Measurements from ENCODE around the gene FDX1. TPM values are rescaled to one million over a fixed set of nuclear protein-coding genes. Genes with fewer than 3 reads are reported as not detected.
A peak's percentile ranks its signal among the peaks of the same experiment; 100 is the strongest.
"Not testable (repeated sequence)": the region's sequence is repeated elsewhere in the genome, so short reads cannot be mapped to it uniquely, and the experiment has no call there.

FDX1 gene
- total RNA-seq, result 7.3 TPM

DNA sequence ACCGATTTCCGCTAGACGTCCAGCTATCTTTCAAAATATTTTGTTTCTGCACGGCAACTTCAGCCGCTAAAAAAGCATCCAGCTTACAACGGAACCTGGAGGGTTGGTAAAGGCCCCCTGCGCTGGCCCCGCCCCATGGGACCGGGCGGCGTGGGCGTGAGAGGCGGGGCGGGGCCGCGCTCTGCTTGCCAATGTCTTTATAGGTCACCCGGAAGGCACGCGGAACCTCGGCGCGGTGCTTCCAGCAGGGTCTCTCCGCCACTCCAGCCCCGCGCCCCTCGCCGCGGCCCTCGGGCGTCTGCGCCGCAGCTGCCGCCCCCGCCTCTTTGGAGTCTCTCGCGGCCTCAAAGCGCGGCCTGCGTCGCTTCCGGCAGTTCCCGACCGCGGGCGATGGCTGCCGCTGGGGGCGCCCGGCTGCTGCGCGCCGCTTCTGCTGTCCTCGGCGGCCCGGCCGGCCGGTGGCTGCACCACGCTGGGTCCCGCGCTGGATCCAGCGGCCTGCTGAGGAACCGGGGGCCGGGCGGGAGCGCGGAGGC is at the start of gene FDX1:
FDX1 (plus strand) TSS at position 218 of the 536 bp plus-strand sequence; CDS start at position 391, 173 bp downstream.
- DNase-seq (ENCODE audit: low read depth in 2 of 3, low spot score in 2 of 3), result peak; percentile 68 to 93 (median 89)

GRCh38 chr11:110380836-110381622 is 48.7 kb upstream of the FDX1 start:
- DNase-seq (ENCODE audit: low read depth in 2 of 3, low spot score in 2 of 3), result no peak

- not testable (repeated sequence) for DNase-seq (ENCODE audit: low read depth in 2 of 3, low spot score in 2 of 3)
Measured at GRCh38 chr11:110388231-110388630, 41.5 kb upstream of the FDX1 start.

DNA sequence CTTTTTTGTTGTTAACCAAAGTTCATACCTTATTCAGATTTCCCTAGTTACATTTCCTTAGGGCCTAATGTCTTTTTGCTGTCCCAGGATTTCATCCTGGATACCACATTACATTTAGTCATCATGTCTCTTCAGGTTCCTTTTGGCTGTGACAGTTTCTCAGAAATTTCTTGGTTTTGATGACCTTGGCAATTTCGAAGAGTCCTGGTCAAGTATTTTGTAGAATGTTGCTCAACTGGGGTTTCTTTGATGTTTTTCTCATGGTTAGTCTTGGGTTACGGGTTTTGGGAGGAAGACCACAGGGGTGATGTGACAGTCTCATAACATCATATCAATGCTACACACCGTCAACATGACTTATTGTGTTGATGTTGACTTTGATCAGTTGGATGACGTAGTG is 39.8 kb upstream of the FDX1 start:
- no peak for DNase-seq (ENCODE audit: low read depth in 2 of 3, low spot score in 2 of 3)

DNA sequence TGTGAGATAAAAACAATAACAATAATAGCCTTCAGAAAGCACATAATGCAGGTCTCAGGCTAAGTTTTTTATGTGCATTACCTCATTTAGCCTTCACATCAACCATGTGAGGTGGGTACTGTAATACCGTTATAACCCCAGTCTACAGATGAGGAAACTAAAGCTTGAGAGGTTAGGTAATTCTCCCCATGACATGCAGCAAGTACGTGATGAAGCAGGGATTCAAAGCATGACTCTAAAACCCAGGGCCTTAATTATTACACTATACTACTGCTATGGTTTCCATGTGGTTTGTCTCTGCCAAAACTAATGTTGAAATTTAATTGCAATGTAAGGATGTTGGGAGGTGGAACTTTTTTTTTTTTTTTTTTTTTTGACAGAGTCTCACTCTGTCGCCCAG is 37.7 kb upstream of the FDX1 start:
- DNase-seq (ENCODE audit: low read depth in 2 of 3, low spot score in 2 of 3), result no peak

- DNase-seq (ENCODE audit: low read depth in 2 of 3, low spot score in 2 of 3), result not testable (repeated sequence)
Measured at GRCh38 chr11:110397668-110398286, 32.0 kb upstream of the FDX1 start.

DNA sequence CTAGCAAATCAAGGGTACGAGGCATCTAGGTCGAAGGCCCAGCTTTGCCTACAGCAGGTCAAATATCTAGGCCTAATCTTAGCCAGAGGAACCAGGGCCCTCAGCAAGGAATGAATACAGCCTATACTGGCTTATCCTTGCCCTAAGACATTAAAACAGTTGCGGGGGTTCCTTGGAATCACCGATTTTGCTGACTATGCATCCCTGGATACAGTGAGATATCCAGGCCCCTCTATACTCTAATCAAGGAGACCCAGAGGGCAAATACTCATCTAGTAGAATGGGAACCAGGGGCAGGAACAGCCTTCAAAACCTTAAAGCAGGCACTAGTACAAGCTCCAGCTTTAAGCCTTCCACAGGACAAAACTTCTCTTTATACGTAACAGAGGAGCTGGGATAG is 26.2 kb upstream of the FDX1 start:
- not testable (repeated sequence) for DNase-seq (ENCODE audit: low read depth in 2 of 3, low spot score in 2 of 3)

- not testable (repeated sequence) for DNase-seq (ENCODE audit: low read depth in 2 of 3, low spot score in 2 of 3)
Measured at GRCh38 chr11:110405636-110406035, 24.1 kb upstream of the FDX1 start.

DNA sequence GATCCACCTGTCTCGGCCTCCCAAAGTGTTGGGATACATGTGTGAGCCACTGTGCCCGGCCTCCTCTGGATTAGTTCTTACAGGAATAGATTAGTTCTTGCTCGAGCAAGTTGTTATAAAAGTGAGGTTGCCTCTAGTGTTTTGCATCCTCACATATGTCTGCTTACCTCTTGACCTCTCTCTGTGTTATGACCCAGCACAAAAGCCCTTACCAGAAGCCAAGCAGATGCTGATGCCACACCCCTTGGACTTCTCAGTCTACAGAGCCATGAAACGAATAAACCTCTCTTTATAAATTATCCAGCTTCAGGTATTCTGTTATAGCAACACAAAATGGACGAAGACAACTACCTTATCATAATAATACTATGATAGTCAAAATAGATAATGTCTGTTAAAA is 22.4 kb upstream of the FDX1 start:
- DNase-seq (ENCODE audit: low read depth in 2 of 3, low spot score in 2 of 3), result no peak

- DNase-seq (ENCODE audit: low read depth in 2 of 3, low spot score in 2 of 3), result no peak
Measured at GRCh38 chr11:110409174-110409573, 20.6 kb upstream of the FDX1 start.

GRCh38 chr11:110410651-110411050 is 19.1 kb upstream of the FDX1 start:
- DNase-seq (ENCODE audit: low read depth in 2 of 3, low spot score in 2 of 3), result no peak

DNA sequence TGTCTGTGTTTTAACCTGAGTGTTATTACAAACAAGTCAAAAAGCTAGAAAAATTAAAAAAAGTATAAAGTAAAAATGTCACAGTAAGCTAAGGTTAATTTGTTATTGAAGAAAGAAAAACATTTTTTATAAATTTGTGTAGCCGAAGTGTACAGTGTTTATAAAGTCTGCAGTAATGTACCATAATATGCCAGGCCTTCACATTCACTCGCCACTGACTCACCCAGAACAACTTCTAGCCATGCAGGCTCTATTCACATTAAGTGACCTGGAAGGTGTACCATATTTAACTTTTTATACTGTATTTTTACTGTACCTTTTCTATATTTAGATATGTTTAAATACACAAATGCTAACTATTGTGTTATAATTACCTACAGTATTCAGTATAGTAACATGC is 14.7 kb upstream of the FDX1 start:
- no peak for DNase-seq (ENCODE audit: low read depth in 2 of 3, low spot score in 2 of 3)

DNA sequence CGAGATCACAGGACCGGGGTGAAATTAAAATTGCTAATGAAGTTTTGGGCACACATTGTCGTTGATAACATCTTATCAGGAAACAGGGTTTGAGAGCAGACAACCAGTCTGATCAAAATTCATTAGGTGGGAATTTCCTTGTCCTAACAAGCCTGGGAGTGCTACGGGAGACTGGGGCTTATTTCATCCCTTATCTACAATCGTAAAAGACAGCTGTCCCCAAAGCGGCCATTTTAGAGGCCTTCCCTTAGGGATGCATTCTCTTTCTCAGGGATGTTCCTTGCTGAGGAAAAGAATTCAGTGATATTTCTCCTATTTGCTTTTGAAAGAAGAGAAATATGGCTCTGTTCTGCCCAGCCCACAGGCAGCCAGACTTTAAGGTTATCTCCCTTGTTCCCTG is 8.1 kb upstream of the FDX1 start:
- not testable (repeated sequence) for DNase-seq (ENCODE audit: low read depth in 2 of 3, low spot score in 2 of 3)

DNA sequence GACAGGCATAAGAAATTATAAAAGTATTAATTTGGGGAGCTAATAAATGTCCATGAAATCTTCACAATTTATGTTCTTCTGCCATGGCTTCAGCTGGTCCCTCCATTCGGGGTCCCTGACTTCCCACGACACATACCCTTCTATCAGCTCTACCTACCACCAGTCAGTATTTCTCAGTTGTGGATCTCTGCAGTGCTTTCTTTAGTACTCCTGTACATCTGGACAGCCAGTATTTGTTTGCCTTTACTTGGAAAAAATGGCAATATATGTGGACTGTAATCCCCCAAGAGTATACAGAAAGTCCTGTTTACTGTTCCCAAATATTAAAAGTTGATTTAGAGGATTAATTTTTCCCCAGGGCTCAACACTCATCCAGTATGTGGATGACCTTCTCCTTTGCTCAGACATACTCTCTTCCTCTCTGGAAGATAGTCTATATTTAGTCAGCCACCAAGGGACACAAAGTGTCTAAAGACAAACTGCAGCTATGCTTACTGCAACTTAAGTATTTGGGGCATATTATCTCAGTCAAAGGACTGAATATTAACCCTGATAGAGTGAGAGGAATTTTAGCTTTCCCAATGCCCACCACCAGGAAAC is 7.3 kb upstream of the FDX1 start:
- DNase-seq (ENCODE audit: low read depth in 2 of 3, low spot score in 2 of 3), result no peak

- no peak for DNase-seq (ENCODE audit: low read depth in 2 of 3, low spot score in 2 of 3)
Measured at GRCh38 chr11:110424775-110425444, 4.8 kb upstream of the FDX1 start.

GRCh38 chr11:110425751-110426545 is 3.8 kb upstream of the FDX1 start:
- DNase-seq (ENCODE audit: low read depth in 2 of 3, low spot score in 2 of 3), result no peak

DNA sequence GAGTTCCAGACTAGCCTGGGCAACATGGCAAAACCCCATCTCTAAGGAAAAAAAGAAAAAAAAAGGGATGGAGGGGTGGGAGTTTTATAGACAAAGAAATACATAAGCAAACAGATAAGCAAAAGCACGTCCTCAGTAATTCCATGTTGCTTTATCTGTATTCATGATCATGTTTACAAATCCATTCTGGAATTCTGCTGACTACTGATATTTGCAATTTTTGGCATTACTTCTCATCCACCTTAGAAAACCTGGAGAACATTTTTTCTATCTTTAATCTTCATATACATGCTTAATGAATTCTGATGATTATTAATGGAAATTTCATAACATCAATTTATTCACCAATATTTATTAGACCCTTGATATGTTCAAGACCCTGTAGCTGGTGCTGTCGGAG is 1.7 kb upstream of the FDX1 start:
- no peak for DNase-seq (ENCODE audit: low read depth in 2 of 3, low spot score in 2 of 3)

GRCh38 chr11:110428956-110429730 is 605 bp upstream of the FDX1 start:
- no peak for DNase-seq (ENCODE audit: low read depth in 2 of 3, low spot score in 2 of 3)

GRCh38 chr11:110430267-110431050 is 711 bp downstream of the FDX1 start:
- peak in 1 of 3 donors; percentile 25 for DNase-seq (ENCODE audit: low read depth in 2 of 3, low spot score in 2 of 3)
